Activated CD4-positive, CD25-positive, alpha-beta regulatory T cell (primary cell): Measurements from ENCODE around the gene PRDM16.

Experiments
- DNase-seq, 4 experiments: peaks; one replicate each; lab custom pipeline; 2025; lab: John Stamatoyannopoulos, UW

PRDM16 gene

GRCh38 chr1:3103967-3104677 is 35.1 kb downstream of the PRDM16 start:
- no peak for DNase-seq

GRCh38 chr1:3105167-3105863 is 36.3 kb downstream of the PRDM16 start:
- no peak for DNase-seq

GRCh38 chr1:3106216-3106615 is 37.2 kb downstream of the PRDM16 start:
- no peak for DNase-seq

- DNase-seq, result no peak
Observed at GRCh38 chr1:3107201-3107600, 38.2 kb downstream of the PRDM16 start.

- DNase-seq, result no peak
Observed at GRCh38 chr1:3109355-3109754, 40.4 kb downstream of the PRDM16 start.

- no peak for DNase-seq
Observed at GRCh38 chr1:3111348-3112021, 42.5 kb downstream of the PRDM16 start.

GRCh38 chr1:3112526-3112925 is 43.5 kb downstream of the PRDM16 start:
- DNase-seq, result no peak

- DNase-seq, result no peak
Observed at GRCh38 chr1:3113047-3113740, 44.2 kb downstream of the PRDM16 start.

- no peak for DNase-seq
Observed at GRCh38 chr1:3113741-3114056, 44.7 kb downstream of the PRDM16 start.

GRCh38 chr1:3114131-3114744 is 45.2 kb downstream of the PRDM16 start:
- DNase-seq, result no peak

GRCh38 chr1:3114846-3115245 is 45.8 kb downstream of the PRDM16 start:
- no peak for DNase-seq

GRCh38 chr1:3115275-3116149 is 46.5 kb downstream of the PRDM16 start:
- DNase-seq, result no peak

- DNase-seq, result no peak
Observed at GRCh38 chr1:3116150-3116510, 47.1 kb downstream of the PRDM16 start.

- no peak for DNase-seq
Observed at GRCh38 chr1:3116560-3116959, 47.6 kb downstream of the PRDM16 start.

GRCh38 chr1:3117879-3118278 is 48.9 kb downstream of the PRDM16 start:
- DNase-seq, result no peak

- DNase-seq, result no peak
Observed at GRCh38 chr1:3119061-3119460, 50.1 kb downstream of the PRDM16 start.

GRCh38 chr1:3119725-3120124 is 50.7 kb downstream of the PRDM16 start:
- DNase-seq, result no peak

GRCh38 chr1:3120140-3120539 is 51.1 kb downstream of the PRDM16 start:
- DNase-seq, result no peak

- DNase-seq, result no peak
Observed at GRCh38 chr1:3120994-3121393, 52.0 kb downstream of the PRDM16 start.

GRCh38 chr1:3121401-3122210 is 52.6 kb downstream of the PRDM16 start:
- no peak for DNase-seq

- DNase-seq, result no peak
Observed at GRCh38 chr1:3122311-3122710, 53.3 kb downstream of the PRDM16 start.
